ENCODE results near the gene PLD2.

DNA sequence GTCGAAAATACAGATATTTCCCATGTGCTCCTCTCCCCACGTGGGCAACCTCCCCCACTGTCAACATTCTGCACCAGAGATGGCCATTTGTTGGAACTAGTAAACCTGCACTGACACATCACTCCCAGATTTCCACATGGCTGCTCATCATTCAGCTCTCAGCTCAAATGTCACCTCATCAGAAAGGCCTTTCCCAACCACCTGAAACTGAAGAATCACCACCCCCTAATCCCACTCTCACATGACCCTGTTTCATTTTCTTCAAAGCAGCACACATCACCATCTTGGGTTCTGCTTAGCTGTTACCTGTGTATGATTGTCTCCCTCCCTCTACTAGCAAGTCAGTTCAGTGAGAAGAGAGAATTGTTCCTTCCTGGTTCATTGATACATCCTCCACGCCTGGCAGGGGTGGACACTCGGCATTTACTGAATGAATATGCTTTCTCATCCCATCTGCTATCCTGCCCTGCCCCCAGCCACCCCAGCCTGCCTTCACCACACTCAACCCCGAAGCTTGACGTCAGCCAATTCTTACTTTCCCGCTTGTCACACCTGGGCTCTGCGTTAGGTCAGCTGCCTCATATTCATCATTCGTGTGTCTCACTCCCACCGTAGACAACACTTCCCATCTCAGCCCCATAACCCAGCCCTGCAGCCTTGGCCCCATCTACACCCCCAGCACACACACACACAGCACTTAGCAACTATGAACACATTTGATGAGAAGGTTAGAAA, 6.3 kb upstream of the PLD2 start:
- TF ChIP-seq, protein P1, sequence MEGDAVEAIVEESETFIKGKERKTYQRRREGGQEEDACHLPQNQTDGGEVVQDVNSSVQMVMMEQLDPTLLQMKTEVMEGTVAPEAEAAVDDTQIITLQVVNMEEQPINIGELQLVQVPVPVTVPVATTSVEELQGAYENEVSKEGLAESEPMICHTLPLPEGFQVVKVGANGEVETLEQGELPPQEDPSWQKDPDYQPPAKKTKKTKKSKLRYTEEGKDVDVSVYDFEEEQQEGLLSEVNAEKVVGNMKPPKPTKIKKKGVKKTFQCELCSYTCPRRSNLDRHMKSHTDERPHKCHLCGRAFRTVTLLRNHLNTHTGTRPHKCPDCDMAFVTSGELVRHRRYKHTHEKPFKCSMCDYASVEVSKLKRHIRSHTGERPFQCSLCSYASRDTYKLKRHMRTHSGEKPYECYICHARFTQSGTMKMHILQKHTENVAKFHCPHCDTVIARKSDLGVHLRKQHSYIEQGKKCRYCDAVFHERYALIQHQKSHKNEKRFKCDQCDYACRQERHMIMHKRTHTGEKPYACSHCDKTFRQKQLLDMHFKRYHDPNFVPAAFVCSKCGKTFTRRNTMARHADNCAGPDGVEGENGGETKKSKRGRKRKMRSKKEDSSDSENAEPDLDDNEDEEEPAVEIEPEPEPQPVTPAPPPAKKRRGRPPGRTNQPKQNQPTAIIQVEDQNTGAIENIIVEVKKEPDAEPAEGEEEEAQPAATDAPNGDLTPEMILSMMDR (IDR thresholded peaks at IDR 0.05) = no peak
- TF ChIP-seq POLR2A (IDR thresholded peaks at IDR 0.05) (no peak), POLR2AphosphoS5 (IDR thresholded peaks at IDR 0.05) (no peak)
